HG02588 (cell line): Measurements from ENCODE around the gene FSTL4.

Source experiments
- ATAC-seq: cut with Tn5 transposase; IDR thresholded peaks from one replicate; pipeline ENCODE4 v1.9.1; 2021; ENCODE audit warnings: mild to moderate bottlenecking, moderate library complexity; ENCODE audit not compliant: unreplicated experiment

The FSTL4 gene

GRCh38 chr5:133612249-133612860 lies at the start of gene FSTL4:
Gene FSTL4, minus strand, starts transcription at chr5:133612541.
- no peak for ATAC-seq

- no peak for ATAC-seq
These were observed 49.0 kb upstream of the FSTL4 start for GRCh38 chr5:133661389-133661788.

- ATAC-seq = no peak
These were observed 46.0 kb upstream of the FSTL4 start for GRCh38 chr5:133658327-133658726.

- no peak for ATAC-seq
These were observed 44.7 kb upstream of the FSTL4 start for GRCh38 chr5:133657036-133657435.

DNA sequence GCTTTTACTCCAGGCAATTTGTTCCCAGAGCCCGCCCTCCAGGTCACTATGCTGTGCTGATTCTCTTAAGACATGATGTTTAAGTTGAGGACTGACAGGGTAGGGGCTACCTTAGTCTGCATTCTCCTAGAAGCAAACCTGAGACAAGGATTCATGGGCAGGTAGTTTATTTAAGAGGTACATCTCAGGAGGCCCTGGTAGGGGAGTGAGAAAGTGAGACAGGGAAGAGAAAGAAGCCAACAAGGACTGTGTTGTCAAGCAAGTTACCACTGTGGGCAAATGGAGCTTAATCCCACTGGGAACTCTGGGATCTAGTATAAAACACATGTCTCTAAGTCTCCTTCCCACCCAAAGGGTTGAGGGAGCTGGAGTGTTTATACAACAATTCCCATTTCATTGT lies 43.6 kb upstream of the FSTL4 start:
- no peak for ATAC-seq

DNA sequence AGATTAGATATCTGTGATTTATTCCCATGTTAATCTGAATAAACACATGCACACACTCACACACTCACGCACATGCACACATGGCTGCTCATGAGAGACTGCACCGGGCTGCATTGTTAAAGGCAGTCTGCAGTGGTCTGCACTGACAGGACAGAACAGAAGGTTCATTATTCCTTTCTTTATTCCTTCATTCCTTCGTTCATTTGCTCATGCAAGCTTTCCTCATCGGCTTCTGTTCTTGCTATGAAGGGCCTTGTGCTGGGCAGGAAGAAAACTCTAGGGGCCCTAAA lies 41.4 kb upstream of the FSTL4 start:
- no peak for ATAC-seq

GRCh38 chr5:133652951-133653759 lies 40.8 kb upstream of the FSTL4 start:
- no peak for ATAC-seq

- no peak for ATAC-seq
These were observed 31.9 kb upstream of the FSTL4 start for GRCh38 chr5:133644000-133644865.

DNA sequence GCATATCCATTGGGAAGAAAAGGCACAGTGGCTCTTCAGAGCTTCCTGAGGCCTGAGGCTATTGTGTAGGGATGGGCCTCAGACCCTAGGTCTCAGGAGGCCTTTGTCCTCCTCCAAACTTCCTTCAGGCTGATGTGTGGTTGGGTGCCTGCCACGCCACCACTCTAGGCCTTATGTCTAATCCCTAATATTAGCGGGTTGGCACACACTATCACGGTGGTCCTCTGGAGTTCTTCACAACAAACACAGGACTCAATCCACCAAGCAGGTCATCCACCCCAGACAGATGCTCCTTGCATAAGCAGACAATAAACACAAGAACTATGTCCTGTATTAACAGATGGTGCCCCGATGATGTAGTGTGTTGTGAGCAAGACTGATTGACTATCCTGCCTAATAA lies 31.0 kb upstream of the FSTL4 start:
- no peak for ATAC-seq

DNA sequence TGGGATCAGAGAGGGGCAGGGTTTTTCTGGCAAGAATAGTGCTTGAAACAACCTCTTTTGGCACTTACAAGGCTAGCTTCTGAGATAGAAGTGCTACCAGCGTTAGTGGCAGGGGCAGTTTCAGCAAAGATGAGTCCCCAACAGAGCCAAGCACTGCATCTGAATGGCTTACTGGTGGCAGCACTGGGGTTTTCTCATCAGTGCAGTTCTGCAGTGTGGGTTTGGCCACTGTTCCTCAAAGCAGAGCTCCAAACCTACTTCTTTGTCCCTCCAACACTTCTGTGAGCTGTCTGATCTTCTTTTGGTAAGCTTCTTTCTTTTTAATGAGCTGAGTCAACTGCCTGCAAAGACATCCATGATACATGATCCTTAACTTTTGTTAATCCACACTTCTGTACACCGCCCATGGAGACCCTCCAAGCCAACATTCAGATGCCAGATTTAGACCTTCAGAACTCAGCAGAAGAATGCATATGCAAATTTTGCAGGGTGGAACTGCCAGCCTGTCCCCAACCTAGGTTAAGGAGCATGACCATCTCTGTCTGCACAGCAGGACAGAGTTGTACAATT lies 29.9 kb upstream of the FSTL4 start:
- ATAC-seq = no peak

- ATAC-seq = no peak
These were observed 29.3 kb upstream of the FSTL4 start for GRCh38 chr5:133641683-133642082.

- ATAC-seq = no peak
These were observed 27.6 kb upstream of the FSTL4 start for GRCh38 chr5:133639850-133640528.

DNA sequence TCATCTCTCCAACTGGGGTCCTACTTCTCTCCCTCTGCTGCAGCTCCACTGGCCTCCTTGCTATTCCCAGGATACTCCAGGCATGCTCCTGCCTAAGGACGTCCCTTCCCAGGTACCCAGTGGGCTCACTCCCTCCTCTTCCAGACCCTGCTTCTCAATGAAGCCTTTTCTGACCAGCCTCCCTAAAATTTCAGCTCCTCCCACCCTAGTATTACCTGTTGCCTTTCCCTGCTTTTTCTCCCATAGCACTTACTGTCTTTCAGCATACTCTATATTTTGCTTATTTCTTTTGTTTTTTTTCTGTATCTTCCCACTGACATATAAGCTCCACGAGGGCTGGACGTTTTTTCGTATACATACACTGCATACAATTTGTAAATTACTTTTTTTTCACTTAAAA lies 26.1 kb upstream of the FSTL4 start:
- ATAC-seq = no peak

DNA sequence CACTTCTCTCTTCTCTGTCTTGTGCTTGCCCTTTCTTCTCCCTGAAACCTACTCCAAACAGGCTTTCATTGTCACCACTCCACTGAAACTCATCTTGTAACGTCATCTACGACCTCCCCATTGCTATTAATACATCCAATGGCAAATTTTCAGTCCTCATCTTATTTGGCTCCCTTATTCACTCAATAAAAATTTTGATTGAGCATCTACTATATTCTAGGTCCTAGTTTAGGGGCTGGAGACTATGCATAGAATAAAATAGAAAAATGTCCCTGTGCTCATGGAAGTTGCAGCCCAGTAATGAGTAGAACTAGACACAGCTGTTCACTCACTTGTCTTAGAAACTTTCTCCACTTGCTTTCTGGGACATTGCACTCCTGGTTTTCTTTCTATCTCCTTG lies 24.9 kb upstream of the FSTL4 start:
- ATAC-seq = no peak

DNA sequence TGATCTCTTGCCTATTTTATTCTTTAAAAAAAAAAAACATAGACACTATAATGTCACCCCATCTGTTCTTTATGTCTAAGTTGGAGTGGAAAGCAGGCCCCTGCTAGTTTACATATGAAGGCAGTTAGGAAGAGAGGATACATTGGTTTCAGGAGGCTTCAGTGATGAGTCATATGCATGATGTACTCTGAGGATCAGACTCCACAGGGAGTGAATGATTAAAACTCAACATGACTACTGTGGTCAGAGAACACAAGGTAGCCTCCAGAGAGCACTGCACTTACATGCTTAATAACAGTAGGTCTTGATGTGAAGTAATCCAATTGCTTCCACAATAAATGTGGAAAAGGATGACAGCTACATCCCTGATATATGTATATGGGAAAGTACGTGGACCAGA lies 22.7 kb upstream of the FSTL4 start:
- ATAC-seq = no peak

GRCh38 chr5:133627180-133627579 lies 14.8 kb upstream of the FSTL4 start:
- no peak for ATAC-seq

- ATAC-seq = no peak
These were observed 12.0 kb upstream of the FSTL4 start for GRCh38 chr5:133624316-133624715.

GRCh38 chr5:133618141-133618540 lies 5.8 kb upstream of the FSTL4 start:
- ATAC-seq = no peak

- no peak for ATAC-seq
These were observed 1.4 kb upstream of the FSTL4 start for GRCh38 chr5:133613743-133614142.

DNA sequence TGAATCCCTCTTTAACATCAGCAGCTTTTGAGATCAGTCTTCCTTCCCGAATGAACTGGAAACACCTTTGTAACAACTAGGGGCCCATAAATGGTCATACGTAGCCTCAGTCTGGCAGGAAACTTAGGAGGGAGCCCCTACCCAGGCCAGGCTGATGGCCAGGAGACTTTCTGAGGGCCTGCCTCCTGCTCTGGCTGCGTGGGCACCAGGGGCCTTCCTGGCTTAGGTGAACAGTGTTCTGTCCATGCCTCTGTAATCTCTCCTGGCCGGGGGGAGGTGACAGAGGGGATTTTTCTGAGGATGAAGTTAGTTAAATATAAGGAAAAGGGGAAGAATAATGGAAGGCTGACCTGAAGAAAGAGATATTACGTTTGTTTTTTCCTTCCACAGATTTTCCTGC lies 843 bp upstream of the FSTL4 start:
- ATAC-seq = no peak
